ENCODE results near the gene ABHD3. TPM values are rescaled to one million over a fixed set of nuclear protein-coding genes. Genes with fewer than 3 reads are reported as not detected.
"Not testable (repeated sequence)": the region's sequence is repeated elsewhere in the genome, so short reads cannot be mapped to it uniquely, and the experiment has no call there.

ABHD3 gene
- total and polyA plus RNA-seq, 11 donors: 2.1 to 15.6 (median 4.8) TPM

DNA sequence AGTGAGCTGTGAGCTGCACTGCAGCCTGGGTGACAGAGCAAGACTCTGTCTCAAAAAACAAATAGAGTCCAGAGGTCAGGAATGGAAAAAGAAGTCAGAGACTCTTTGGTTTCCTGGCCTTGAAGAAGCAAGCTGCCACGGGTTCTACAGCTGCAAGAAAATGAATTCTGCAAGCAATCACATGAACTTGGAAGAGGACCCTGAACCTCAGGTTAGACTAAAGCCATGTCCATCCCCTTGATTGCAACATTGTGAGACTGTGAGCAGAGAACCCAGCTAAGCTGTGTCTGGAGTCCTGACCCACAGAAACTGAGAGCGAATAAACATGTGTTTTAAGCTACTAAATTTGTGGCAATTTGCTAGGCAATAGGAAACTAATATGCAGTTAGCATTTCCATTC is 23.1 kb upstream of the ABHD3 start:
- Histone ChIP-seq H3K36me3 (no peaks in the 10 kb centered on the region), H3K27ac (no peak overlapping the region), H3K9me3 (no peaks in the 10 kb centered on the region), H3K4me1 (no peaks in the 10 kb centered on the region), H3K27me3 (no peaks in the 10 kb centered on the region), H3K4me3 (no peak overlapping the region)
- ATAC-seq (no peak), DNase-seq (no peak)
- 76 to 87% (median 85%) methylated on average over 2 of the region's 2 CpGs for WGBS, 4 donors
- intact Hi-C loops (cut with DNase I): no loop called here
- TF ChIP-seq, protein P1, sequence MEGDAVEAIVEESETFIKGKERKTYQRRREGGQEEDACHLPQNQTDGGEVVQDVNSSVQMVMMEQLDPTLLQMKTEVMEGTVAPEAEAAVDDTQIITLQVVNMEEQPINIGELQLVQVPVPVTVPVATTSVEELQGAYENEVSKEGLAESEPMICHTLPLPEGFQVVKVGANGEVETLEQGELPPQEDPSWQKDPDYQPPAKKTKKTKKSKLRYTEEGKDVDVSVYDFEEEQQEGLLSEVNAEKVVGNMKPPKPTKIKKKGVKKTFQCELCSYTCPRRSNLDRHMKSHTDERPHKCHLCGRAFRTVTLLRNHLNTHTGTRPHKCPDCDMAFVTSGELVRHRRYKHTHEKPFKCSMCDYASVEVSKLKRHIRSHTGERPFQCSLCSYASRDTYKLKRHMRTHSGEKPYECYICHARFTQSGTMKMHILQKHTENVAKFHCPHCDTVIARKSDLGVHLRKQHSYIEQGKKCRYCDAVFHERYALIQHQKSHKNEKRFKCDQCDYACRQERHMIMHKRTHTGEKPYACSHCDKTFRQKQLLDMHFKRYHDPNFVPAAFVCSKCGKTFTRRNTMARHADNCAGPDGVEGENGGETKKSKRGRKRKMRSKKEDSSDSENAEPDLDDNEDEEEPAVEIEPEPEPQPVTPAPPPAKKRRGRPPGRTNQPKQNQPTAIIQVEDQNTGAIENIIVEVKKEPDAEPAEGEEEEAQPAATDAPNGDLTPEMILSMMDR (IDR thresholded peaks at IDR 0.05): no peak
- no peak for TF ChIP-seq POLR2A (IDR thresholded peaks at IDR 0.05)

- ATAC-seq (no peak), DNase-seq (no peak)
- Histone ChIP-seq H3K36me3 (no peaks in the 10 kb centered on the region), H3K27ac (no peak overlapping the region), H3K4me1 (no peaks in the 10 kb centered on the region), H3K9me3 (no peaks in the 10 kb centered on the region), H3K27me3 (no peaks in the 10 kb centered on the region), H3K4me3 (no peak overlapping the region)
- intact Hi-C loops (cut with DNase I): no loop called here
- TF ChIP-seq, protein P1 (IDR thresholded peaks at IDR 0.05): no peak
- TF ChIP-seq POLR2A (IDR thresholded peaks at IDR 0.05): no peak
- WGBS, 4 donors: 83 to 88% (median 87%) methylated on average over 4 of the region's 4 CpGs
Observed at GRCh38 chr18:21725201-21725600, 20.6 kb upstream of the ABHD3 start.

DNA sequence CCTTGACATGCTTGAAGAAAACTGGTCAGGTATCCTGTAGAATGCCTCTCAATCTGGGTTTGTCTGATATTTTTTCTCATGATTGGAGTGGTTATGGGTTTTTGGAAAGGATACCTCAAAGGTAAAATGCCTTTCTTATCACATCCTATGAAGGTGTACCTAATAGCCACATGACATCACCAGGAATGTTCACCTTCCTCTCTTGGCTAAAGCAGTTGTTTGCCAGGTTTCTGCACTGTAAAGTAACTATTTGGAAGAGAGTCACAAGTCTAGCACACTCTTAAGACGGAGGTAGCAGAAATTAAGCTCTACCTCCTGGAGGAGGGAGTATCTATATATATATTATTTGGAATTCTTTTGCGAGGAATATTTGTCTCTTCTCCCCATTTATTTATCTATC is 18.1 kb upstream of the ABHD3 start:
- H3K9me3 ChIP-seq: no peaks in the 10 kb centered on the region
- no peak for TF ChIP-seq POLR2A (IDR thresholded peaks at IDR 0.05)
- TF ChIP-seq, protein P1 (IDR thresholded peaks at IDR 0.05): no peak
- no peak overlapping the region for H3K4me3 ChIP-seq
- no peak overlapping the region for H3K27ac ChIP-seq
- intact Hi-C loops (cut with DNase I): no loop called here
- no peak for DNase-seq
- no peak for ATAC-seq
- 91 to 100% (median 93%) methylated on average over 2 of the region's 2 CpGs for WGBS, 4 donors
- H3K36me3 ChIP-seq: no peaks in the 10 kb centered on the region
- no peaks in the 10 kb centered on the region for H3K27me3 ChIP-seq
- no peaks in the 10 kb centered on the region for H3K4me1 ChIP-seq

DNA sequence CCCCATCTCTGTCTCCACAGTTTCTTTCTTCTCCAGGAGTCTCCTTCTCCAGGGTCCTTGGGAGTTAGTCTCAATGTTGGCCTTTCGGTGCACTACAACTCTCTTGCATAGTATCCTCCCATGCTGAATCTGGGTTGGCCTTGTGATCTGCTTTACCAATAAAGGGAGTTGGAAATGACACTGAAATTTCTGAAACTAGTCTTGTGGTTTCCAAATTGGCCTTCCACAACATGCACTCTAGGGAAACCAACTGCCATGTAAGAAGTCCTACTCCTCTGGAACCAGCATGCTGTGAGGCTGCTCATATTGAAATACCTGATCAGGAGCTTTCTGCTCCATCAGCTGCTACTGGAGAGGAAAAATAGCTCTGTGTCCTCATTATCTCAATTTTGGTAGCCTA is 9.9 kb upstream of the ABHD3 start:
- no peak overlapping the region for H3K4me3 ChIP-seq
- no peaks in the 10 kb centered on the region for H3K4me1 ChIP-seq
- ATAC-seq (no peak), DNase-seq (no peak)
- intact Hi-C loops (cut with DNase I): loop anchor here in 1 of 10 donors (10.0 kb wide), 1 partner anchor 100 kb away; no protein-coding TSS in a partner anchor
- TF ChIP-seq POLR2A (IDR thresholded peaks at IDR 0.05): no peak
- TF ChIP-seq, protein P1 (IDR thresholded peaks at IDR 0.05): no peak
- WGBS, 4 donors: 88 to 100% (median 98%) methylated on average over 1 of the region's 1 CpG
- H3K27me3 ChIP-seq: no peaks in the 10 kb centered on the region
- no peak overlapping the region for H3K27ac ChIP-seq
- H3K9me3 ChIP-seq: peaks cover 0 to 4% (median 0%) of the 10 kb centered on the region in 12 donors
- H3K36me3 ChIP-seq: no peaks in the 10 kb centered on the region

DNA sequence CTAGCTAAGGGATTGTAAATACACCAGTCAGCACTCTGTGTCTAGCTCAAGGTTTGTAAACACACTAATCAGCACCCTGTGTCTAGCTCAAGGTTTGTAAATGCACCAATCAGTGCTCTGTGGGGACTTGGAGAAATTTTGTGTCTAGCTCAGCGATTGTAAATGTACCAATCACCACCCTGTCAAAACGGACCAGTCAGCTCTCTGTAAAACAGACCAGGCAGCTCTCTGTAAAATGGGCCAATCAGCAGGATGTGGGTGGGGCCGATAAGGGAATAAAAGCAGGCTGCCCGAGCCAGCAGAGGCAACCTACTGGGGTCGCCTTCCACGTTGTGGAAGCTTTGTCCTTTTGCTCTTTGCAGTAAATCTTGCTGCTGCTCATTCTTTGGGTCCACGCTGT is 2.6 kb upstream of the ABHD3 start:
- H3K36me3 ChIP-seq, H3K9me3 ChIP-seq, DNase-seq, ATAC-seq, H3K4me3 ChIP-seq, H3K27me3 ChIP-seq, H3K27ac ChIP-seq: not testable (repeated sequence)
- peaks cover 0 to 21% (median 7%) of the 10 kb centered on the region in 12 donors for H3K4me1 ChIP-seq
- intact Hi-C loops (cut with DNase I): loop anchor here in 5 of 10 donors (5.0 to 10.0 kb wide), 3 partner anchors 35 to 102 kb away; partner anchors contain the start of genes ESCO1 (in 3 of the 5), MIB1 (in 2 of the 5) and SNRPD1 (in 1 of the 5)
- 77 to 83% (median 79%) methylated on average over 7 of the region's 7 CpGs for WGBS, 4 donors

All from heart left ventricle (tissue), 16 donors.